Esophagus muscularis mucosa (tissue), 4 donors: ENCODE measurements around the gene IL17B. TPM values are rescaled to one million over a fixed set of nuclear protein-coding genes. Genes with fewer than 3 reads are reported as not detected.

Source experiments
- DNase-seq: peaks from one replicate; pipeline ENCODE4 v3.0.0-alpha.2; 2017; ENCODE audit errors: extremely low spot score
- H3K27ac ChIP-seq, 4 donors: fragments of 200-600 bp; sonication (generic); replicated peaks in 1 of 4; 1 replicate in 3 of 4; 2 replicates in 1 of 4; pipeline ENCODE4 v1.5.1; 2016 to 2019; ENCODE audit warnings: mild to moderate bottlenecking in 1 of 4
- H3K27me3 ChIP-seq, 4 donors: fragments of 200-600 bp; sonication (generic); one replicate each; pipeline versions ENCODE4 v1.5.1 to v1.6.0; 2016 to 2019
- H3K36me3 ChIP-seq, 4 donors: fragments of 200-600 bp; sonication (generic); one replicate each; pipeline ENCODE4 v1.5.1; 2016 to 2019
- H3K4me1 ChIP-seq, 4 donors: fragments of 200-600 bp; sonication (generic); one replicate each; pipeline ENCODE4 v1.5.1; 2016 to 2019
- H3K4me3 ChIP-seq, 4 donors: fragments of 200-600 bp; sonication (generic); 1 replicate in 2 of 4; 2 replicates in 2 of 4; pipeline ENCODE4 v1.5.1; 2016 to 2019; ENCODE audit warnings: mild to moderate bottlenecking in 4 of 4, moderate library complexity in 1 of 4
- H3K9me3 ChIP-seq, 4 donors: fragments of 200-600 bp; sonication (generic); 1 replicate in 3 of 4; 2 replicates in 1 of 4; pipeline ENCODE4 v1.5.1; 2016 to 2019
- EP300 ChIP-seq: sonication (generic); formaldehyde crosslinking; IDR thresholded peaks from one replicate; pipeline ENCODE4 v1.6.1; 2017; ENCODE audit warnings: antibody characterized with exemption
- POLR2A ChIP-seq: fragments of 450-650 bp; IDR thresholded peaks from one replicate; pipeline ENCODE4 v1.6.1; 2017; ENCODE audit warnings: antibody characterized with exemption, moderate library complexity, mild to moderate bottlenecking, low read depth
- POLR2AphosphoS5 ChIP-seq, 2 donors: sonication (generic); formaldehyde crosslinking; IDR thresholded peaks; one replicate each; pipeline ENCODE4 v1.6.1; 2017; ENCODE audit warnings: antibody characterized with exemption in 2 of 2
- WGBS: methylation state at CpG from one replicate; pipeline ENCODE4 v1.1.5; 2018; 5-methylcytosine and 5-hydroxymethylcytosine counted together
- intact Hi-C: fragments of 100-400 bp; cut with DNase I; formaldehyde crosslinking; loops from one replicate; pipeline ENCODE4 v1.15.1; 2023
- total RNA-seq, 4 donors: library from RNA; depleted of rRNA; stranded (reverse); fragments of >200 nt; gene quantifications; one replicate each; pipeline versions ENCODE4 v1.1.0 to v1.2.1, GENCODE V29; 2016
- TF ChIP-seq, protein P1 (sequence below), 3 experiments: fragments of 200-600 bp in 2 of 3; fragments of 450-650 bp in 1 of 3; sonication (generic) in 2 of 3; IDR thresholded peaks; one replicate each; pipeline ENCODE4 v1.5.1; 2017 to 2019; ENCODE audit warnings: antibody characterized with exemption in 3 of 3, mild to moderate bottlenecking in 2 of 3, moderate library complexity in 1 of 3

Gene IL17B
- total RNA-seq, 4 donors from 2014 or later: 2.5 to 20.3 (median 8.0) TPM

DNA sequence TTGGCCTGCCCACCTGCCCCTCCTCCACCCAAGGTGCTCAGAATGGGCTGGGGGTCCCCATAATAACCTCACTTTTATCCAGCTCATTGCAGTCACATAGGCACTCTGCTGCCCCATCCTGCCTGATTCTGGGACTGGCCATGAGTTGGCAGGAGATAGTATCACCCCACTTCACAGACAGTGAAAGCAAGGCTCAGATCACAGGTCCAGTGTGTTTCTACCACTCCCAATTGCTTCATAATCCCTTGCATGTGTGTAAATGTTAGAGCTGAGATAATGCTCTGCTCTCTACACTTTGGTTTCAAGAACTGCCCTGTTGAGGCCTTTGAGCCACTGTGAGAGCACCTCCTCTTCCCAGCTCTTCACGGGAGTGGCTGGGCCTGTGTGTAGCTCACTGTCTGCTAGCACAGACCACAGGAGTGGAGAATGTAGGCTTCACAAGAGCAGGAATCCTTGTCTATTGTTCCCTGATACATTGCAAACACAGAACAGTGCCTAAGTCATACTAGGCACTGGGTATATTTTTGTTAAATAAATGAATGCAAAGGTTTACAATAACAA is 12.8 kb downstream of the IL17B start:
- DNase-seq: no peak
- Histone ChIP-seq H3K27me3 (no peaks in the 10 kb centered on the region), H3K36me3 (no peaks in the 10 kb centered on the region), H3K4me3 (no peak overlapping the region), H3K9me3 (no peaks in the 10 kb centered on the region), H3K4me1 (peaks cover 12 to 32% (median 23%) of the 10 kb centered on the region in 4 donors), H3K27ac (no peak overlapping the region)
- intact Hi-C loops: loop anchor here (5.0 kb wide), 3 partner anchors 49 to 201 kb away; no protein-coding TSS in a partner anchor
- WGBS: 67% methylated on average over 1 of the region's 1 CpG
- TF ChIP-seq, protein P1, sequence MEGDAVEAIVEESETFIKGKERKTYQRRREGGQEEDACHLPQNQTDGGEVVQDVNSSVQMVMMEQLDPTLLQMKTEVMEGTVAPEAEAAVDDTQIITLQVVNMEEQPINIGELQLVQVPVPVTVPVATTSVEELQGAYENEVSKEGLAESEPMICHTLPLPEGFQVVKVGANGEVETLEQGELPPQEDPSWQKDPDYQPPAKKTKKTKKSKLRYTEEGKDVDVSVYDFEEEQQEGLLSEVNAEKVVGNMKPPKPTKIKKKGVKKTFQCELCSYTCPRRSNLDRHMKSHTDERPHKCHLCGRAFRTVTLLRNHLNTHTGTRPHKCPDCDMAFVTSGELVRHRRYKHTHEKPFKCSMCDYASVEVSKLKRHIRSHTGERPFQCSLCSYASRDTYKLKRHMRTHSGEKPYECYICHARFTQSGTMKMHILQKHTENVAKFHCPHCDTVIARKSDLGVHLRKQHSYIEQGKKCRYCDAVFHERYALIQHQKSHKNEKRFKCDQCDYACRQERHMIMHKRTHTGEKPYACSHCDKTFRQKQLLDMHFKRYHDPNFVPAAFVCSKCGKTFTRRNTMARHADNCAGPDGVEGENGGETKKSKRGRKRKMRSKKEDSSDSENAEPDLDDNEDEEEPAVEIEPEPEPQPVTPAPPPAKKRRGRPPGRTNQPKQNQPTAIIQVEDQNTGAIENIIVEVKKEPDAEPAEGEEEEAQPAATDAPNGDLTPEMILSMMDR (IDR thresholded peaks at IDR 0.05): no peak
- no peak for TF ChIP-seq POLR2A
- TF ChIP-seq POLR2AphosphoS5 (IDR thresholded peaks at IDR 0.05): no peak
- no peak for TF ChIP-seq EP300

DNA sequence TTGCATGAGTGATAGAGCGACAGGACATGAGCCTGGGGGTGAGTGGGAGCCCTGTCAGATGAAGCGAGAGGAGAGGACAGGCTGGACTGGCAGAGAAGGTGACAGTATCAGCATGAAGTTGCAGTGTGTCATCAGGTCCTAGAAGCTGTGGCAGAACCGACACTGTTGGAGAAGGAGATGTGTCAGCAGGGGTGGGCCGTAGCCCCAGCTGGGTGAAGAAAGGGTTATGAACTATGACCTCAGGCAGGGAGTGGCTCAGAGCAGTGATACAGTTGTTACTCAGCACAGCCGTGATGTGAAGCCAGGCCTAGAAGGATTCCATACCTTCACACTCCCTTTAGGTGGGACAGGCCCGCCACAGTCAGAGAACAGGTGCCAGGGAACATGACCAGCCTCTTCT is 13.7 kb downstream of the IL17B start:
- Histone ChIP-seq H3K27me3 (no peaks in the 10 kb centered on the region), H3K27ac (no peak overlapping the region), H3K36me3 (no peaks in the 10 kb centered on the region), H3K4me1 (peaks cover 5 to 24% (median 16%) of the 10 kb centered on the region in 4 donors), H3K9me3 (no peaks in the 10 kb centered on the region), H3K4me3 (no peak overlapping the region)
- no peak for DNase-seq
- intact Hi-C loops: loop anchor here (5.0 kb wide), 3 partner anchors 48 to 202 kb away; no protein-coding TSS in a partner anchor
- no peak for TF ChIP-seq EP300
- TF ChIP-seq POLR2AphosphoS5 (IDR thresholded peaks at IDR 0.05): no peak
- no peak for TF ChIP-seq POLR2A
- TF ChIP-seq, protein P1 (IDR thresholded peaks at IDR 0.05): no peak
- WGBS: 93% methylated on average over 6 of the region's 6 CpGs

DNA sequence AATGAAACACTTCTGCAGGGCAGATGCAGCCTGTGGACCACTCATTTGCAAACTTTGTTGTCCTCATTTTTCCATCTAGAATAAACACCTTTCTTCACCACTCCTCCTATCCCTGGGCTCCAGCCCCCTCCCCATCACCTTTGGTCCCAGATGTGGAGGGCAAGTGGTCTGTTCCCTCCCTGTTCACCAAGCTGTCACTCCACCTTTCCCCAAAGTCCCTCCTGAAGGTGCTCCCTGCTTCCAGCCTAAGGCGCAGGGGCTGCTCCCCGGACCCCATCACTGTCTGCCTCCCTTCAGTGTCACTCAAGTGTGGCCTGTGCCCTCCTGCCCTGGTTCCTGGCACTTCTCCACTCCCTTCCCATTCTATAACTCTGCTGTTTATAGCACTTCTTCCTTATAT is 14.4 kb downstream of the IL17B start:
- WGBS: 95% methylated on average over 2 of the region's 2 CpGs
- no peaks in the 10 kb centered on the region for H3K27me3 ChIP-seq
- no peaks in the 10 kb centered on the region for H3K36me3 ChIP-seq
- no peak overlapping the region for H3K4me3 ChIP-seq
- intact Hi-C loops: loop anchor here (5.0 kb wide), 3 partner anchors 47 to 203 kb away; no protein-coding TSS in a partner anchor
- no peak for TF ChIP-seq EP300
- no peak for TF ChIP-seq POLR2A
- TF ChIP-seq POLR2AphosphoS5 (IDR thresholded peaks at IDR 0.05): no peak
- TF ChIP-seq, protein P1 (IDR thresholded peaks at IDR 0.05): no peak
- DNase-seq: no peak
- H3K4me1 ChIP-seq: peaks cover 5 to 17% (median 16%) of the 10 kb centered on the region in 4 donors
- H3K9me3 ChIP-seq: no peaks in the 10 kb centered on the region
- H3K27ac ChIP-seq: no peak overlapping the region

DNA sequence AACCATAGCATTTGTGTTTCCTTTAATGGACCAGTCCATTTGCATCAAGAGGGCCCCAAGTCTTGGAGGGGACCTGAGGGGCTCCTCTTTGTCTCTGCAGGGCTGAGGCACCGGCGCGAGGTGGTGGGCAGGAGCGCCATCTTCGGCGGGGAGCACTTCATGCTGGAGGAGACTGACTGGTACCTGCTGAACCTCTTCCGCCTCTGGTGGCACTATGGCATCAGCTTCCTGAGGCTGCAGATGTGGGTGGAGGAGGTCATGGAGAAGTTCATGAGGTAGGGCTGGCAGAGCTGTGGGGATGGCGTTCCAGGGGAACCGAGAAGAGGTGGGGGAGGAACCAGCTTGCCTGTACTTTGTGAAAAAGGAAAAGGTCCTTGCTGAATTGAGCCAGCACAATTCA is 15.2 kb downstream of the IL17B start:
- H3K4me3 ChIP-seq: no peak overlapping the region
- no peaks in the 10 kb centered on the region for H3K36me3 ChIP-seq
- H3K27ac ChIP-seq: no peak overlapping the region
- H3K9me3 ChIP-seq: no peaks in the 10 kb centered on the region
- H3K27me3 ChIP-seq: no peaks in the 10 kb centered on the region
- WGBS: 97% methylated on average over 9 of the region's 9 CpGs
- no peak for DNase-seq
- H3K4me1 ChIP-seq: peaks cover 5 to 23% (median 17%) of the 10 kb centered on the region in 4 donors
- TF ChIP-seq EP300 (no peak), POLR2A (no peak), POLR2AphosphoS5 (IDR thresholded peaks at IDR 0.05) (no peak)
- TF ChIP-seq, protein P1 (IDR thresholded peaks at IDR 0.05): no peak
- intact Hi-C loops: no loop called here

DNA sequence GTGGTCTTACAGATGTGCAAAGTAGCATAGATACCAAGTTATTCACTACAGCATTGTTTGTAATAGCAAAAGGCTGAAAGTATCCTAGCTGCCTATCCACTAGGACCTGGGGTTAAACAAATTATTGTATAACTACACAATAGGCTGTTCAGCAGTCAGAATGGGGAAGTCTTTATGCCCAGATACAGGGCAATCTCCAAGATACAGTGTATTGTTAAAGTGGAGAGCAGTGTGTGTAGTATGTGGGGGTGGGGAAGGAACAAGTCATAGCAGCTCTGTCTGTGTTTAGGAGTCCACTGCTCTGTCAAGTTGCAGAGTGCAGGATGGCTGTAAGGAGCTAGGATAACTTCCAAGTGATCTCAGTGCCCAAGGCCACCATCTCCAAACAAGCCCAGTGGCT is 15.7 kb downstream of the IL17B start:
- peaks cover 8 to 27% (median 22%) of the 10 kb centered on the region in 4 donors for H3K4me1 ChIP-seq
- TF ChIP-seq, protein P1 (IDR thresholded peaks at IDR 0.05): no peak
- TF ChIP-seq POLR2AphosphoS5 (IDR thresholded peaks at IDR 0.05) (no peak), POLR2A (no peak), EP300 (no peak)
- no peak overlapping the region for H3K4me3 ChIP-seq
- H3K9me3 ChIP-seq: no peaks in the 10 kb centered on the region
- no peak overlapping the region for H3K27ac ChIP-seq
- intact Hi-C loops: no loop called here
- H3K36me3 ChIP-seq: no peaks in the 10 kb centered on the region
- no peak for DNase-seq
- H3K27me3 ChIP-seq: no peaks in the 10 kb centered on the region
